HK-2 (cell line): Measurements from ENCODE around the gene STAM2.
"Not testable (repeated sequence)": the region's sequence is repeated elsewhere in the genome, so short reads cannot be mapped to it uniquely, and the experiment has no call there.

Source experiments
- DNase-seq: peaks from one replicate; pipeline ENCODE4 v3.0.0-alpha.2; 2018; ENCODE audit not compliant: unreplicated experiment

Gene STAM2

DNA sequence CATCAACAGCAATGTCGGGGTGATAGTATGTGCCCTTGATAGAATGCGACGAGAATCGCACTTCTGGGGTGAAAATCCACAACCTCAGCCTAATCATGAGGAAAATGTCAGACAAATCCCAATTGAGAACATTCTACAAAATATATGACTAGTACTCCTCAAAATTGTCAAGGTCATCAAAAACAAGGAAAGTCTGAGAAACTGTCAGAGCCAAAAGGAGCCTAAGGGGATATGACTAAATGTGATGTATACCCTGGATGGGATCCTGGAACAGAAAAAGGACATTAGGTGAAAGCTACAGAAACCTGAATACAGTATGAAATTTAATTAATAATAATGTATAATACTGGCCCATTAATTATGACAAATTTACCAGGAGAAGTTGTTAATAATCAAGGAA lies 69.1 kb downstream of the STAM2 start:
- no peak for DNase-seq

- DNase-seq = no peak
Measured at GRCh38 chr2:152103271-152103670, 72.3 kb downstream of the STAM2 start.

DNA sequence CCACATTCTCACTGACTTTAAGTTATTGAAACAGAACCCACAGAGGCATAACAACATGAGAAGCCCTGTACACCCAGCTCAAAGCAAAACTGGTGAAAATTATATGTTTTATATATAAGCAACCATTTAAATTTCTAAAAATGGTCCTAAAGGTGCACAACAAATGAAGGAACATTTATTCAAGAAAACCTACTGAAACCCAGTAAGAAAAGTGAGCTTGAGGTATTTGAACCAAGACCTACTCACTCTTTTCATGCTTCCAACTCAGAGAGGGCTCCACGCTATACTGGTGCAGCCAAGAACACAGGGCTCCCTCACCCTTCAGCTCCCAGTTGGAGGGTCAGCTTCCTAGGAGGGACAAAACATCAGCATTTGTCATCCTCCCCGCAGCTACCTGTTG lies 74.6 kb downstream of the STAM2 start:
- no peak for DNase-seq

DNA sequence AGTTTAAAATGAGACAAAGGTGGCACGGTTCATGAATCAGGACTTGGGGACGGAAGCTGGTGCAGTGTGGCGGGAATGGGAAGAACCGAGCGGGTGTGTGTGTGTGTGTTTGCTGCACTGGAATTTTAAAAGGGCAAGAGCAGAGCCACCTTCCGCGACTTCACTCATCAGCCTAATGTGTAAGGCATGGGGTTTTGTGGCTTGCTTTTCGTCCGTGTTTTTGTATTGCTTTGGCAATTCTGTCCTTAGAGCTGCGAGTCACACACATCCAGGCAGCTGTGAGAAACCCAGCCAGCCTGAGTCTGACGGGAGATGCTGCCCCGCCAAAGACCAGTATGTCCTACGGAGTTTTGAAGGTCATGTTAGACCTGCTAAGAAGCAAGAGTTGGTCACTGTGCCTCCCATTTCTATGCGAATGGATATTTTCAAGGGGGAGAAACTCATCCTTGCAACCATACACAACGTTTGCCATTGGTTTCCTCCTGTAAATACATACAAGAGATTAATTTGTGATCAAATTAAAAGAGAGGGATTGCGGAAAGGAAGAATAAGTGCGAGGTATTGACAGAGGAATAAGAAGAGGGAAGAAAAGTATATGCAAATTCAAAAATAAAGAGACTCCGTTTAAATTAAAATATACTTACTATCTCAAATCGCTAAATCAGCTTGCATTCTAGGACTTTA lies 76.1 kb downstream of the STAM2 start:
- DNase-seq = peak; percentile 25

- DNase-seq = peak; percentile 46
Measured at GRCh38 chr2:152098496-152099366, 76.8 kb downstream of the STAM2 start, which contains the start of gene CACNB4. Gene CACNB4, minus strand, starts transcription at chr2:152099044.

DNA sequence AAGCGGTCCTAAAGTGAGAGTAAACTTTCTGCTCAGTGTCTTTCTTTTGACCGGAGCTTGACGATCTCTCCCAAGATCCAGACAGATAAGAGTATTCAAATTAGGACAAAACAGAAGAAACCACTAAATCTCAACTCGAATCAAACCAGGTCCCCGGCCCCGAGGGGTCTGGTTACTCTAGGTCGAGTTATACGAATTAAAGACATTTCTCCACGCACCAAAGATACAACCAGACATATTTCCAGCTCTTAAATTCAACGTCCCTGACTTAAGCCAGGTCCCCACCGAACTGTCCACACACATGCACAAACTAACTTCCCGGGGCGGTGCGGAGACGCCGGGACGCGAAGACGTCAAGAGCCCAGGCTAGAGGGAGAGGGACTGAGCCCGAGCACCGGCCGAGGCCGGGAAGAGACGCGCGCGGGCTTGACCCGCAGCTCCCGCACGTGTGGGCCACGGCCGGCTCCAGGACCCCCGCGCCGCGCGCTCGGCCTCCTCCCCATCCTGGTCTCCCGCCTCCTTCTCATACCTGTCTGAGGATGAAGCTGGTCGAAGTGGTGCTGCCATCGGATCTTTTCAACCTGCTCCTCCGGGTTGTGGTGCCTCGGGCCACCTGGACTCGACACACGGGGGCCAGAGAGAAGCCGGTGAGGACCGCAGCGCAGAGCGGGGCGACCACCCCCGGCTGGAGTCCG lies 77.6 kb downstream of the STAM2 start:
- peak; percentile 42 for DNase-seq

DNA sequence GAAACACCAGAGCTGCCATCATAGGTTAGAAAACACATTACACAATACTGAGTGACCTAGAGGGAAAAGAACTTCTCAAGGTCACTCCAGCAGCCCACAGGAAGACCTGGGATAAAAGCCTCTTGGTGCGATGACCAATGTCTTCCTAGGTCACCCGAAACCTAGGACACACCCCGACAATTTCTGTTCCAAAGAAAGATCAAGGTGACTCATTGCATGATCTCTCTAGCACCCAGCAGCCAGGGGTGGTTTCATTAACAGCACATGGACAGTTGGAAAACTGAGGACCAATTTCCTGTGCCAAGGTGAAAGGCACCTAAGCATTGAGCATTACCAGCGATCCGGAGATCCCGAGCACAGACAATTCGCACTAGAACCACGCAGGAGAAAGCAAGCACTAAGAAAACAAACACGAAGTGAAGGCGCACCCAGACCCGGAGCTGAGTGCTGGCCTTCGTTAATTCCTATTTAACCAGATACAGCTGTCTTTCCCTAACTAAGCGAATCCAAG lies 78.2 kb downstream of the STAM2 start:
- DNase-seq = peak; percentile 32

DNA sequence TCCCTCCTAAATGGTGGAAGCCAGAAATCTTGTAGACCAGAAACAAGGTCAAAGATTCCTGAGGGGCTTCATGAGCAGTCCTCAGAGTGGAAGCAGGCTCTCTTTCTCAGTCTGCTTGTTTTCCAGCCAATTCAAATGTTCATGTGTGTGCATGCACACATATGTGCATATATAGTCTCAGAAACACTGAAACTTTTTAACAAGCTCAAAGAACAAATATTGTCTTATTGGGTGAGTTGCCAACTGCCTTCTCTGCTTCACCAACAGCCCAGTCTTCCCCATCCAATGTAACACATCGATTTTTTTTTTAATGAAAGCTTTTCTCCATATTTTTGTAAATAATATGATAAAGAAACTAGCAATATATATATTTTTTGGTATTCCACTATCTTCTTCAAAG lies 80.4 kb downstream of the STAM2 start:
- DNase-seq = no peak

- no peak for DNase-seq
Measured at GRCh38 chr2:152094014-152094413, 81.5 kb downstream of the STAM2 start.

DNA sequence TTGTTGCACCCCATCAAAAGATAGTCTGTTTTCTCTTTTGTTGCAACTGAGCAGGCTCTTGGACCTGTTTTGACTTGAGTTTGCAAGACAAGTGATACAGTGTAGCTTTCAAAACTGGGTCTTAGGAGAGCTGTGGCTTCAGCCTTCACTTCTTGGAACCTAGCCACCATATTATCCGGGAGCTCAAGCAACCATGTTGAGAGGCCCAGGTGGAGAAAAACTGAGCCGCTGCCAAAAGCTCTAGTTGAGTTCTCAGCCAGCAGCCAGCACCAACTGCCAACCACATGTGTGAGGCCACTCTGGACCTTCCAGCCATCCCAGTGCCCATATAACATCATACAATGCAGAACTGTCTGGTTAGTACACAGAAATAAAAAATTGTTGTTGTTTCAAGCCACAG lies 82.1 kb downstream of the STAM2 start:
- no peak for DNase-seq

GRCh38 chr2:152092095-152092494 lies 83.5 kb downstream of the STAM2 start:
- no peak for DNase-seq

DNA sequence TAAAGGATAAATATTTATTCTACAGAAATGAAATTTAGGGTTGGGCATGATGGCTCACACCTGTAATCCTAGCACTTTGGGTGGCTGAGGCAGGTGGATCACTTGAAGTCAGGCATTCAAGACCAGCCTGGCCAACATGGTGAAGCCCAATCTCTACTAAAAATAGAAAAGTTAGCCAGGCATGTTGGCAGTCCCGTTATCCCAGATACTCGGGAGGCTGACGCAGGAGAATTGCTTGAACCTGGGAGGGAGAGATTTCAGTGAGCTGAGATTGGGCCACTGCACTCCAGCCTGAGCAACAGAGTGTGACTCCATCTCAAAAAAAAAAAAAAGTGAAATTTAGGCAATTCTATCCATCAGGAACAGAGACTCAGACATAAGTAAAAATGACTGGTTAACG lies 84.8 kb downstream of the STAM2 start:
- not testable (repeated sequence) for DNase-seq

DNA sequence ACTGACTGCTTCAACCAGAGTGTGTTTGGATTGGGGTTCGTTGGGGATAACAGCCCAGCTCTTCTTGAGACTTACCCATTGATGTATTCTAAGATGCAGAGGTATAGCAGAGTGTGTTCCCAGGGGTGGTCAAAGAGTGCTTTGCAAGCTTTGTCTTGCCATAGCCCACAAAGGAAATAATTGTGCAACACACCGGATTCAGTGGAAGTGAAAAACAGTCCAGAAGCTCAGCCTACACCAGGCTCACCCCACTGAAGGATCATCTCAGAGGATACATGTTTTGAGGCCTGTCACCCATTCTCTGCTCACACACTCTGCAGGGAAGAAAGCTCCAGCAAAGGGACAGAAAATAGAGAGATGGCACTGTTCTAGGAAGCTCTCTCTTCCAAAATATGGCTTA lies 86.3 kb downstream of the STAM2 start:
- DNase-seq = no peak

DNA sequence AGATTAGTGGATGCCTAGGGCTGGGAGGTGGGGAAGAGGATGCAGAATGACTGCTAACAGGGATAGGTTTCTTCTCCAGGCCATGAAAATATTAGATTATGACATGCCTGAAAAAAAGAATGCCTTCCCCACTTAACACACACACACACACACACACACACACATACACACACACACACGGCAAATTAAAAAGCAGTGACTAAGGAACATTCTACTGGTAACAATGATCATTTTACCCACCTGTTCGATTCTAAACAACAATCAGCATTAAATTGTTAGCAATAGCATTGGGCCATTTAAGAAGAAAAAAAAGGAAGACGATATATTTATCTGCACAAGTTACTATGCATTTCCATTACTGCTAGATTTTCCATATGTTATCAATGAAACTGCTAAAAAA lies 87.6 kb downstream of the STAM2 start:
- DNase-seq = no peak

DNA sequence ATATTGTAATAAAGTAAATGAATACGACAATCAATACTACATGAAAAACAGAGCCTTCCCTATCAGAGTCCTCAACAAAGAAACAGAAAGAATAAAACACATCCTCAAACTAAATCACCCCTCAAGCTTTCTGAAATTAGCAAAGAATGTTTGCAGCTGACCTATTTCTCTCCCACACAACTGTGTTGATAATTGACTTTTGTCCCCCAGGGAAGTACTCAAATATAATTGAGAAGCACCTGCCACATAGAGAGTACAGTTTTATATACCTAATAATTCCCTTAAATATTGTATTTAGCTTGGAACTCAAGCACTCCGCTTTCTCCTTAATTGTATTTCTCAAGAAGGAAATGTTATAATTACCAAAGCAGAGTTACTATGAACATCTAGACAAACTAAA lies 89.3 kb downstream of the STAM2 start:
- no peak for DNase-seq

DNA sequence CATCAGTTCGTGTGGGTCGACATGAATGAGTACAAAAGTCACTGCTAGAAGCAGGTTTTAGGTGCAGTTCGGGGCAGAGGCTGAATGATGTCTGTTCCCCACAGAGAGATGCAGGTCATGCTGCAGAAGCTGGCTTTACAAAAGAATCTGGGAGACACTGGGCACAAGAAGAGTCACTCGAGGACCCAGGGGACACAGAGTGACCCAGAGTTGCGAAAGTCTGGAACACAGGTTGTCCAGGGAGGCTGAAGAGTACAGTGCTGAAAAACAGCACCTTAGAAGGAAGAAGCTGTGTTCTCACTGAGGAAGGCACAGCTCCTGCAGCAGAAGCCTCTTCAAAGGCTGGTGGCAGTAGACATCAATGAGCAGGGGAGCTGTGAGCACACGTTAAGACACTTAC lies 91.5 kb downstream of the STAM2 start:
- no peak for DNase-seq

GRCh38 chr2:152083202-152083875 lies 92.2 kb downstream of the STAM2 start:
- DNase-seq = no peak

GRCh38 chr2:152078662-152079061 lies 96.9 kb downstream of the STAM2 start:
- no peak for DNase-seq

DNA sequence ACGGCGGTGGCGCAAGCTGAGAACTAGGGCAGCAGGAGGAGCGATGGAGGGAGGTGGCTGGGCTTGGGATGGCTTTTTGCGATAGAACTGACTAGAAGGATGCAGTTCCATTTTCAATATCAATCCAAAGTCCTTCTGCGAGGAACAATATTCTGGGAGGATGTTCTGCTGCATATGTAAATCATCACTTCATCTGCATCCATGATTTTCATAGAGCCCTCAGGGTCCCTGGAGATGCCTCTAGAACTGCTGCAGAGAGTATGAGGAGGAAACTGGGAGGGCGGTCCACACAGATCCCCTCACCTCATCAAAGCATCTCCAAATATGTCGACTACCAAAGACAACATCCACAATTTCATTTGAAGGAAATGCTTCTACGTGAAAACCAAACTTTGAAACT lies 97.5 kb downstream of the STAM2 start:
- no peak for DNase-seq

DNA sequence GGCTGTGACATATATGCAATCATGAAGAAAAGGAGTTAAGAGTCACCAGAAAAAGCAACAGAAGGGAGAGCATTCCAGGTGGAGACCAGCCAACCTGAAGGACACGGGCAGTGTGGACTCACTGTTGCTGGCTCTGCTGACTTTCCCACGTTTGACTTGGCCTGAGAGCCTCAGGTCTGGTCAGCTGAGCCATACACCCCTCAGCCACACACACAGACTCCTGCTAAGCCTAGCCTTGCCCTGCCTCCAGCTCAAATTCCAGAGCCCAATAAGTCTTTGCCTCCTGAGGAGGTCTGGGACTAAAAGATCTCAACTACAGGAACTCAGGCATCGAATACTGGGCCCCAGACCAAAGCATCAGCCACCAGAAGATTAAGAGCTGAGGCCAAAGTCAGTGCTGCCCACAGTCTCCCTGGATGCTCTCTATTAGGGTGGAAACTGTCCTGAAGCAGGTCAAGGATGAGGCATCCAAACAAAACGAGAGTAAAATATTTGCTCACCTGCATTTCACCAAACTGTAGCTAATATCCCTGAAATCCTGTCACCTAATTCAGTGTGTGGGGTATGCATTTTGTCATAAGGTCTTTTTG lies 100.0 kb downstream of the STAM2 start:
- DNase-seq = no peak

DNA sequence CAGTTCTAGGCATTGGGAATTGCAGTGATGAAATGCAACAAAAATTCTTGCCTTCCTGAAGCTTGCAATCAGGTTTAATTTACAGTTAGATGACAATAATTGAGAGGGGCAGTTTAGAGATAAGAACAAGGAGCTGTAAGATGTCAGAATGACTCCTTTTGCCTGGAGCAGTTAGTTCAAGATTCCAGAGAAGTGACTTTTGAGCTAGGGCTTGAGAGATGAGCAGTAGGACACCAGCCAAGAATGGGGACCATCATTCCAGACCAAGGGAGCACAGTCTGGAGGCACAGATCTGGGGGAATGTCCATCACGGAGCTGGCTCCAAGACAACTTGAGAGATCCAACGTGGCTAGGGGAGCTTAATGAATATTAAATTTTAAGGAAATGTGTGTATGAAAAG lies 103.6 kb downstream of the STAM2 start:
- DNase-seq = no peak
